Measurements from ENCODE around the gene MRO.

DNA sequence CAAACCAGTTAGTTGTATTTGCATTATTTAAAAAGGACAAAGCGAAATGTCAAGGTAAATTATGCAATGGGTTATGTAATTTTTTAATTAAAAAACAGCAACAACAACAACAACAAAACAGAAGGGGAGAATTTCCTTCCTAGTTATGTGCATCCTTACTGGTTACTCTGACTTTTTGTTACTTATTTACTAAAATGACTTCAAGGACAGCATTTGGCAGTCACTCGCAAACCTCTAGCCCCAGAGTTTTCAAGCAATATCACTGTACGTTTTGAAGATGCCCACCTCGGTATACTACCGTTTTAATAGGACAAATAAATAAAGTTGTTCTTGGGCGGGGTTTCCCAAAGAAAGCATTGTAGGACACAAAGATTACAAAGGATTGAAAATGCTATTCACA lies 24.7 kb upstream of the MRO start:
- no peak for TF ChIP-seq POLR2A (IDR thresholded peaks at IDR 0.05; ENCODE audit: low read depth, low read length)
- TF ChIP-seq, protein P1, sequence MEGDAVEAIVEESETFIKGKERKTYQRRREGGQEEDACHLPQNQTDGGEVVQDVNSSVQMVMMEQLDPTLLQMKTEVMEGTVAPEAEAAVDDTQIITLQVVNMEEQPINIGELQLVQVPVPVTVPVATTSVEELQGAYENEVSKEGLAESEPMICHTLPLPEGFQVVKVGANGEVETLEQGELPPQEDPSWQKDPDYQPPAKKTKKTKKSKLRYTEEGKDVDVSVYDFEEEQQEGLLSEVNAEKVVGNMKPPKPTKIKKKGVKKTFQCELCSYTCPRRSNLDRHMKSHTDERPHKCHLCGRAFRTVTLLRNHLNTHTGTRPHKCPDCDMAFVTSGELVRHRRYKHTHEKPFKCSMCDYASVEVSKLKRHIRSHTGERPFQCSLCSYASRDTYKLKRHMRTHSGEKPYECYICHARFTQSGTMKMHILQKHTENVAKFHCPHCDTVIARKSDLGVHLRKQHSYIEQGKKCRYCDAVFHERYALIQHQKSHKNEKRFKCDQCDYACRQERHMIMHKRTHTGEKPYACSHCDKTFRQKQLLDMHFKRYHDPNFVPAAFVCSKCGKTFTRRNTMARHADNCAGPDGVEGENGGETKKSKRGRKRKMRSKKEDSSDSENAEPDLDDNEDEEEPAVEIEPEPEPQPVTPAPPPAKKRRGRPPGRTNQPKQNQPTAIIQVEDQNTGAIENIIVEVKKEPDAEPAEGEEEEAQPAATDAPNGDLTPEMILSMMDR (conservative IDR thresholded peaks at IDR 0.05; ENCODE audit: low read depth, low read length): no peak
- no peak for TF ChIP-seq BHLHE40 (IDR thresholded peaks at IDR 0.05; ENCODE audit: low read depth, low read length)
